SIG-M5 treated with dmso at 0.1 percent for 504 hours (cell line): Measurements from ENCODE around the gene ZSCAN29.
A peak's percentile ranks its signal among the peaks of the same experiment; 100 is the strongest.

ENCODE experiments used
- DNase-seq: peaks from one replicate; lab custom pipeline; 2025; ENCODE audit not compliant: unreplicated experiment; lab: John Stamatoyannopoulos, UW

Gene ZSCAN29

GRCh38 chr15:43352693-43353382, 18.0 kb downstream of the ZSCAN29 start:
- no peak for DNase-seq

- no peak for DNase-seq
Measured at GRCh38 chr15:43347114-43347513, 23.7 kb downstream of the ZSCAN29 start.

- no peak for DNase-seq
Measured at GRCh38 chr15:43346305-43346704, 24.5 kb downstream of the ZSCAN29 start.

- no peak for DNase-seq
Measured at GRCh38 chr15:43330780-43331087, 40.1 kb downstream of the ZSCAN29 start.

- DNase-seq = peak; percentile 85
Measured at GRCh38 chr15:43329960-43330779, 40.7 kb downstream of the ZSCAN29 start, which contains the start of gene LCMT2. Gene LCMT2, minus strand, starts transcription at chr15:43330573. Its CDS starts 84 bp downstream, at chr15:43330489.

GRCh38 chr15:43329217-43329959, 41.5 kb downstream of the ZSCAN29 start:
- DNase-seq = no peak

GRCh38 chr15:43325039-43325684, 45.7 kb downstream of the ZSCAN29 start:
- DNase-seq = no peak

GRCh38 chr15:43318990-43319771, 51.7 kb downstream of the ZSCAN29 start:
- DNase-seq = no peak

- DNase-seq = no peak
Measured at GRCh38 chr15:43317566-43318184, 53.2 kb downstream of the ZSCAN29 start.

GRCh38 chr15:43316971-43317346, 53.9 kb downstream of the ZSCAN29 start:
- DNase-seq = no peak

GRCh38 chr15:43316016-43316970, 54.5 kb downstream of the ZSCAN29 start:
- DNase-seq = no peak

- DNase-seq = no peak
Measured at GRCh38 chr15:43314171-43314570, 56.7 kb downstream of the ZSCAN29 start.

- no peak for DNase-seq
Measured at GRCh38 chr15:43312378-43312777, 58.5 kb downstream of the ZSCAN29 start.
